OCI-LY7 (cell line): Measurements from ENCODE around the gene ARHGEF10L. TPM values are rescaled to one million over a fixed set of nuclear protein-coding genes. Genes with fewer than 3 reads are reported as not detected.

Experiments used
- BruUV-seq: library from RNA; stranded (reverse); fragments of 400-500 nt; replicated peaks from 2 replicates; lab custom pipeline; 2021; lab: Mats Ljungman, UMichigan
- CTCF ChIA-PET: fragments of 300-600 bp; sonication (Branson Sonifier 250); formaldehyde crosslinking; loops from one replicate; lab custom pipeline; 2022; ENCODE audit warnings: antibody characterized with exemption; ENCODE audit not compliant: unreplicated experiment; lab: Charles Lee
- POLR2A ChIA-PET: fragments of 300-600 bp; sonication (Branson Sonifier 250); formaldehyde crosslinking; loops from one replicate; lab custom pipeline; 2022; ENCODE audit warnings: antibody characterized with exemption; lab: Charles Lee
- DNase-seq: peaks from one replicate; pipeline ENCODE4 v3.0.0-alpha.2; 2015; ENCODE audit warnings: low spot score
- H2AFZ ChIP-seq: fragments of 200-600 bp; sonication (generic), shearing (Covaris generic); 2 replicates; pipeline ENCODE4 v1.6.1; 2014; ENCODE audit warnings: mild to moderate bottlenecking, antibody characterized with exemption, low read length, moderate library complexity
- H3K27ac ChIP-seq: fragments of 200-600 bp; sonication (generic); 2 replicates; pipeline ENCODE4 v1.5.1; 2014; ENCODE audit warnings: mixed run types, low read depth, mild to moderate bottlenecking, moderate library complexity, low read length, inconsistent platforms; ENCODE audit not compliant: poor library complexity, severe bottlenecking
- H3K36me3 ChIP-seq: fragments of 200-600 bp; sonication (generic); 2 replicates; pipeline ENCODE4 v1.6.1; 2014; ENCODE audit warnings: mild to moderate bottlenecking, antibody characterized with exemption, low read length, moderate library complexity, mixed read lengths; ENCODE audit not compliant: insufficient read depth
- H3K4me1 ChIP-seq: fragments of 200-600 bp; sonication (generic); 2 replicates; pipeline ENCODE4 v1.5.1; 2014; ENCODE audit warnings: mild to moderate bottlenecking, low read length; ENCODE audit not compliant: insufficient read depth, poor library complexity, severe bottlenecking
- H3K4me2 ChIP-seq: fragments of 200-600 bp; sonication (generic); 2 replicates; pipeline ENCODE4 v1.6.1; 2014; ENCODE audit warnings: mild to moderate bottlenecking, low read length
- H3K4me3 ChIP-seq: fragments of 200-600 bp; sonication (generic); 2 replicates; pipeline ENCODE4 v1.5.1; 2014; ENCODE audit warnings: mild to moderate bottlenecking, low read depth, low read length; ENCODE audit not compliant: poor library complexity, severe bottlenecking
- H3K79me2 ChIP-seq: fragments of 200-600 bp; sonication (generic); 2 replicates; pipeline ENCODE4 v1.6.1; 2016; ENCODE audit warnings: low read depth, mild to moderate bottlenecking, low read length, moderate library complexity, mixed read lengths; ENCODE audit not compliant: insufficient read depth
- H3K9me2 ChIP-seq: fragments of 200-600 bp; sonication (generic); 2 replicates; pipeline ENCODE4 v1.6.1; 2016; ENCODE audit warnings: mild to moderate bottlenecking, low read length, mixed read lengths; ENCODE audit not compliant: insufficient read depth
- H3K9me3 ChIP-seq: fragments of 200-600 bp; sonication (generic); 2 replicates; pipeline ENCODE4 v1.6.1; 2014; ENCODE audit warnings: mild to moderate bottlenecking, mixed run types, low read length, mixed read lengths
- H4K20me1 ChIP-seq: fragments of 200-600 bp; sonication (generic); 2 replicates; pipeline ENCODE4 v1.6.1; 2014; ENCODE audit warnings: mild to moderate bottlenecking, antibody characterized with exemption, low read length, moderate library complexity, mixed read lengths; ENCODE audit not compliant: insufficient read depth
- CTCF ChIP-seq: fragments of 200-600 bp; sonication (generic); conservative IDR thresholded peaks from 2 replicates; pipeline ENCODE4 v1.5.1; 2014; ENCODE audit warnings: mild to moderate bottlenecking, antibody characterized with exemption, low read length, moderate library complexity, mixed read lengths
- EZH2phosphoT487 ChIP-seq: fragments of 200-600 bp; sonication (generic); IDR thresholded peaks from 2 replicates; pipeline ENCODE4 v1.6.1; 2018; ENCODE audit warnings: low read depth, borderline replicate concordance, mild to moderate bottlenecking, mixed run types, antibody characterized with exemption, low read length, moderate library complexity, mixed read lengths
- intact Hi-C: fragments of 100-400 bp; cut with micrococcal nuclease; formaldehyde crosslinking; loops from one replicate; pipeline ENCODE4 v1.10.0; 2022; ENCODE audit not compliant: unreplicated experiment
- total RNA-seq, 2 experiments: library from RNA; depleted of rRNA in 1 of 2; stranded (reverse); fragments of >200 nt in 1 of 2; shearing (Covaris generic) in 1 of 2; gene quantifications; 2 replicates each; pipeline ENCODE4 v1.2.3, GENCODE V29; 2014 to 2022

ARHGEF10L gene
- total RNA-seq, 2 experiments from 2014 or later = 2.4 TPM; not detected in 1

- Histone ChIP-seq H3K4me1 (peaks cover 30% of the 10 kb centered on the region), H3K27ac (no peak overlapping the region), H4K20me1 (no peaks in the 10 kb centered on the region), H2AFZ (no peak overlapping the region), H3K9me3 (no peaks in the 10 kb centered on the region), H3K4me2 (no peak overlapping the region), H3K4me3 (no peak overlapping the region), H3K36me3 (no peaks in the 10 kb centered on the region), H3K9me2 (no peaks in the 10 kb centered on the region), H3K79me2 (no peaks in the 10 kb centered on the region)
- TF ChIP-seq EZH2phosphoT487 = no peak
- no peak for TF ChIP-seq CTCF
- no TSS peak for BruUV-seq
- no peak for DNase-seq
- CTCF ChIA-PET = interaction anchor here (1.2 kb wide), 1 partner anchor 27 kb away, joined by 3 read pairs; no protein-coding TSS in a partner anchor
- intact Hi-C loops = loop anchor here (5.0 kb wide), 1 partner anchor 101 kb away; the partner anchor contains the start of gene RCC2
- POLR2A ChIA-PET = interaction anchor here (0.5 to 0.7 kb wide), 2 partner anchors 16 to 20 kb away, joined by 3 to 4 read pairs; no protein-coding TSS in a partner anchor
These were observed 1.5 kb upstream of the ARHGEF10L start for GRCh38 chr1:17538010-17538409.

- Histone ChIP-seq H3K79me2 (no peaks in the 10 kb centered on the region), H3K4me1 (peaks cover 30% of the 10 kb centered on the region), H3K9me3 (no peaks in the 10 kb centered on the region), H3K36me3 (no peaks in the 10 kb centered on the region), H2AFZ (no peak overlapping the region), H3K9me2 (no peaks in the 10 kb centered on the region), H4K20me1 (no peaks in the 10 kb centered on the region), H3K4me2 (no peak overlapping the region), H3K4me3 (no peak overlapping the region), H3K27ac (no peak overlapping the region)
- TF ChIP-seq CTCF (no peak), EZH2phosphoT487 (no peak)
- BruUV-seq = no TSS peak
- DNase-seq = no peak
- intact Hi-C loops = loop anchor here (5.0 kb wide), 1 partner anchor 101 kb away; the partner anchor contains the start of gene RCC2
- POLR2A ChIA-PET = interaction anchor here (0.5 to 0.7 kb wide), 2 partner anchors 15 to 19 kb away, joined by 3 to 4 read pairs; no protein-coding TSS in a partner anchor
- CTCF ChIA-PET = no interaction called here
These were observed 925 bp upstream of the ARHGEF10L start for GRCh38 chr1:17538428-17539117.

- POLR2A ChIA-PET = no interaction called here
These were observed 401 bp upstream of the ARHGEF10L start for GRCh38 chr1:17539118-17539476.

More at GRCh38 chr1:17539118-17539476, 401 bp upstream of the ARHGEF10L start:
- no TSS peak for BruUV-seq
- Histone ChIP-seq H3K4me1 (peaks cover 30% of the 10 kb centered on the region), H3K79me2 (no peaks in the 10 kb centered on the region), H4K20me1 (no peaks in the 10 kb centered on the region), H3K4me3 (no peak overlapping the region), H3K27ac (no peak overlapping the region), H3K4me2 (no peak overlapping the region), H3K9me2 (no peaks in the 10 kb centered on the region), H3K9me3 (no peaks in the 10 kb centered on the region), H2AFZ (no peak overlapping the region), H3K36me3 (no peaks in the 10 kb centered on the region)
- DNase-seq = no peak
- TF ChIP-seq CTCF (no peak), EZH2phosphoT487 (no peak)
- intact Hi-C loops = loop anchor here (5.0 kb wide), 1 partner anchor 102 kb away; the partner anchor contains the start of gene RCC2
- CTCF ChIA-PET = no interaction called here
